RPMI7951 (cell line): Measurements from ENCODE around the gene TVP23A. TPM values are rescaled to one million over a fixed set of nuclear protein-coding genes. Genes with fewer than 3 reads are reported as not detected.
"Not testable (repeated sequence)": the region's sequence is repeated elsewhere in the genome, so short reads cannot be mapped to it uniquely, and the experiment has no call there.

Source experiments
- DNase-seq: peaks from one replicate; pipeline ENCODE4 v3.0.0-alpha.2; 2012; ENCODE audit warnings: low read depth
- total RNA-seq: library from RNA; depleted of rRNA; stranded (reverse); fragments of >200 nt; shearing (Covaris generic); gene quantifications from 2 replicates; pipeline ENCODE4 v1.2.3, GENCODE V29; 2014

The TVP23A gene
- total RNA-seq, 1 experiment from 2014 or later, result not detected

DNA sequence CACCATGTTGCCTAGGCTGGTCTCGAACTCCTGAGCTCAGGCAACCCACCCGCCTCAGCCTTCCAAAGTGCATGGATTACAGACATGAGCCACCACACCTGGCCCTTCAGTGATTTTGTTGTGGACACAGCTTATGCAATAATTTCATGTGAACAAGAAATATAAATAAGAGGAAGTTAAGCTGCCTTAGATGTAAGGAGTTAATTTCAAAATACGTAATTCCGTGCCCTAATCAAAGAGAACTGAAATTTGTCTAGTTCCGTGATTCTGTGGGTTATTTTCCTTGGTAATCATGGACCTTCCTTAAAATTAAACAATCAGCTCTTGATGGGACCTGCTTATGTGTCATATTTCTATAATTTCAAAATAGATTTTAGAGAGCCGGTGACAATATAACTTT, 11.9 kb downstream of the TVP23A start:
- DNase-seq, result no peak

GRCh38 chr16:10805334-10805733, 13.3 kb downstream of the TVP23A start:
- peak; percentile 28 for DNase-seq

GRCh38 chr16:10799736-10800135, 18.9 kb downstream of the TVP23A start:
- no peak for DNase-seq

DNA sequence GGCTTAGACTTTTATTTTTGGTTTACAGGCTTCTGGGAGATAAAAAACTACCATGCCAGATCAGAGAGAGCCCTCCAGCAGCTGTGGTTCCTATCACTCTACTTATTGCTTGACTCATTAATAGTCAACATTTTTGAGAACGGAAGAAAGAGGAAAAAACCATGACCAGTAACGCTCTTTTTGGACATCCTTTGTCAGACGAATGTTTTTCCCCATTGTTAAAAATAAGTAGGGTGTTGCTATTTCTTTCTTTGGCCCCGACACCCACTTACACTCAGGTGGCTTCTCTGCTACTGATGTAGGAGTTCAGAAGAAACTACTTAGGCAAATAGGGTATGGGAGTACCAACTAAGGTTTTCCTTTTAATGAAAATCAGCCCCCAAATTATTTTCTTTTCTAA, 27.5 kb downstream of the TVP23A start:
- DNase-seq, result no peak

- not testable (repeated sequence) for DNase-seq
Observed at GRCh38 chr16:10788630-10789029, 30.0 kb downstream of the TVP23A start.

GRCh38 chr16:10787304-10787703, 31.3 kb downstream of the TVP23A start:
- DNase-seq, result peak; percentile 14

DNA sequence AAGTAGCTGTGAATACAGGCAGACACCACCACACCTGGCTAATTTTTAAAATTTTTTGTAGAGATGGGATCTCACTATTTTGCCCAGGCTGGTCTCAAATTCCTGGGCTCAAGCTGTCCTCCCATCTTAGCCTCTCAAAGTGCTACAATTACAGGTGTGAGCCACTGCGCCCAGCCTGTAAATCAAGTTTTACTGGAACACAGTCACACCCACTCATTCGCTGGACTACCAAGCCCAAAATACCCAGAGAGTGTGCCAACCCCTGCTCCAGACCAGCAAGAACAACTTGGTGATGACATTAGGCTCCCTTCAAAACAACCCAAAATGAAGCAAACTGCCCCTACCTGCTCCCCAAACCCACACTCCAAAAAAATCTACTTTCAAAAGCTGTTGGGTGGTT, 36.0 kb downstream of the TVP23A start:
- DNase-seq, result no peak

DNA sequence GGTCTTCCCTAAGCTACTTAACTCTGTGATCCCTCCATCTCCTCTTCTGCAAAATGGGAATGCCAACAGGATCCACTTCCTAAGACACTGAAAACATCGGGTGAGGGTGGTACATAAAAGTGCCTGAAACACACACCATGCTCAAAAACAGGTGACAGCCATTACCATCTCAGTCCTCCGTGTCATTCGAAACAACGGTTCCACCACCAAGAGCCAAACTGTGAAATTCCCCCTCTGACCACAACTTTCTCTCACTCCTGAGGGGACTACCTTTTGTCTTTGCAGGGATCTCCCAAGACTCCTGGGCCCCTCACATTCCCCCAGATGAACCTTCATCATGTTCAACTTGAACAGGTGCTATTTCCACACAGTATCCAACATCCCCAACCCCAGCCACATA, 38.0 kb downstream of the TVP23A start:
- no peak for DNase-seq

DNA sequence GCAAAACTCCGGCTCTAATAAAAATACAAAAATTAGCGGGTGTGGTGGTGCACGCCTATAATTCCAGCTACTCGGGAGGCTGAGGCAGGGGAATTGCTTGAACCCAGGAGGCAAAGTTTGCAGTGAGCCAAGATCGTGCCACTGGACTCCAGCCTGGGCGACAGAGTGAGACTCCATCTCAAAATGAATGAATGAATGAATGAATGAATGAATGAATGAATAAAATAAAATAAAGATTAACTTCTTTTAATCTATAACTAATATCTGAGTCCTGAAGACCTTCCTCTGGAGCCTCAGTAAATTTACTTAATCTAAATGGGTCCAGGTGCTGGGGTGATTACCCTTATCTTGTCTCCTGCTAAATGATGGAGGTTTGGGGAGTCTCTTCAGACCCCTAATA, 38.7 kb downstream of the TVP23A start:
- DNase-seq, result not testable (repeated sequence)

DNA sequence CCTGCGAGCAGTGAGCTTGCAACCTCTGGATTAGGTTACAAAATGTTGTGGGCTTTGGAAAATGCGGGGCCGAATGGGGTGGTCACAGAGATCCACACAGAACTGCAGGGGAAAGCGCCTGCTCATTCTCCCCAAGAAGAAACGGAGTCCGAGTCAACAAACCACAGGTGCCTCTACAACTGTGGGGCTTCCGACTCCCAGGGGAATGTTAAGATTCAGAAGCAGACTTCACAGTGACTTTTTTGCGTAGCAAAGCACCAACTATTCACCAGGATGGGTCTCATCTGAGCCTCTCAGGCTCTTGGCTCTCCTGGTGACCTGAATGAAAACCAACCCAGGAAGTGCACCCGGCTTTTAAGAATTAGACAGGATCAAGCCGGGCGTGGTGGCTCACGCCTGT, 41.2 kb downstream of the TVP23A start:
- no peak for DNase-seq

DNA sequence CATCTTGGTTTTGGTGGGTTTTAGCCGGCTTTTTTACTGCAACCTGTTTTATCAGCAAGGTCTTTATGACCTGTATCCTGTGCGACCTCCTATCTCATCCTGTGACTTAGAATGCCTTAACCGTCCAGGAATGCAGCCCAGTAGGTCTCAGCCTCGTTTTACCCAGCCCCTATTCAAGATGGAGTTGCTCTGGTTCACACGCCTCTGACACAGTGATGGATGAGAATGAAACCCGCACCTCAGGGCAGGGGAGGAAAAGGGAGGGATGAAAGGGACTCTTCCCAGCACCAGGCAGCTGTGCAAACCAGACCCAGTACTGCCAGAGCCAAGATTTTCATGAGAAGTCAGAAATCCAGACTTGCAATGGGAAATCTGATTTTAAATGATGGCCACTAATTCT, 41.7 kb downstream of the TVP23A start:
- not testable (repeated sequence) for DNase-seq

DNA sequence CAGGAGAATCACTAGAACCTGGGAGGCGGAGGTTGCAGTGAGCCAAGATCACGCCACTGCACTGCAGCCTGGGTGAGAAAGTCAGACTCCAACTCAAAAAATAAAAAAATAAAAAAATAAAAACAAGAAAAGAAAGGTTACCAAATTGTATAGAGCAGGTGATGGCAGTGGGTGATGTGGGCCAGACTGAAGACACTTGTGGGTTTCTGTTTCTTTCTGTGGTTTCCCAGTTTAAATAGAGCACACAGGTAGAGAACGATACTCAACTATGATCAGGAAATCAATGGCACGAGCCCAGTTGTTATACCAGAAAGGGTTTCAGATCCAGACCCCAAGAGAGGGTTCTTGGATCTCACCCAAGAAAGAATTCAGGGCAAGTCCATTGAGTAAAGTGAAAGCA, 42.3 kb downstream of the TVP23A start:
- no peak for DNase-seq

DNA sequence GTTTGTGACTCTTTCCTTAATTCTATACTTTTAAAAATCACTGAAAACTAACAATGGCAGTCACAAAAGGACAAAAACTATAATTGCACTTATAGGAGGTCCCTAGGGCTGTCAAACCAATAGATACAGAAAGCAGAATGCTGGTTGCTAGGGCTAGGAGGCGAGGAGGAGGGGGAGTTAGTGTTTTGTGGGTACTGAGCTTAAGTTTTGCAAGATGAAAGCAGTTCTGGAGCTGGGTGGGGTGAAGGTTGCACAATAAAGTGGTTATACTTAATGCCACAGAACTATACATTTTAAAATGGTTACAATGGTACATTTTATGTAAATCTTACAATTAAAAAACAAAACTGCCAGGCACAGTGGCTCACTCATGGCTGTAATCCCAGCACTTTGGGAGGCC, 47.7 kb downstream of the TVP23A start:
- DNase-seq, result no peak

- no peak for DNase-seq
Observed at GRCh38 chr16:10769381-10769780, 49.2 kb downstream of the TVP23A start.

- no peak for DNase-seq
Observed at GRCh38 chr16:10767127-10767526, 51.5 kb downstream of the TVP23A start.

GRCh38 chr16:10765772-10766171, 52.8 kb downstream of the TVP23A start:
- no peak for DNase-seq

DNA sequence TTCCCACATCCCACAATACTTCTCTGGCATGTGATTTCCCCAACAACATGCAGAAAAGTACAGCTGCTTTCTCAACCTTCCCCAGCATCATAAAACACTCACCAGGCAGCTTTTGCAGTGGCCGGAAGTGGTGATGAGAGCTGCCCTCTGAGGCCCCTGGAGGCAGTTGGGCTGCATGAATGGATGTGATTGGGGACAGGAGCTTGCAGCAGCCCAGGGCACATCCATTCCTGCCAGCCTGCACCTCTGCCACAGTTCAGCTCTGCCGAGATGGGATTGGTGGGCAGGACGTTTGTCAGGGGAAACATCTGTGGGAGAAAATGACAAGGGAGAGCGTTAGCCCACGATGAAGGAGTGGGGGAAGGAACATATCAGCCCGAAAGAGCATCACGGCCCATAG, 55.1 kb downstream of the TVP23A start:
- DNase-seq, result no peak

DNA sequence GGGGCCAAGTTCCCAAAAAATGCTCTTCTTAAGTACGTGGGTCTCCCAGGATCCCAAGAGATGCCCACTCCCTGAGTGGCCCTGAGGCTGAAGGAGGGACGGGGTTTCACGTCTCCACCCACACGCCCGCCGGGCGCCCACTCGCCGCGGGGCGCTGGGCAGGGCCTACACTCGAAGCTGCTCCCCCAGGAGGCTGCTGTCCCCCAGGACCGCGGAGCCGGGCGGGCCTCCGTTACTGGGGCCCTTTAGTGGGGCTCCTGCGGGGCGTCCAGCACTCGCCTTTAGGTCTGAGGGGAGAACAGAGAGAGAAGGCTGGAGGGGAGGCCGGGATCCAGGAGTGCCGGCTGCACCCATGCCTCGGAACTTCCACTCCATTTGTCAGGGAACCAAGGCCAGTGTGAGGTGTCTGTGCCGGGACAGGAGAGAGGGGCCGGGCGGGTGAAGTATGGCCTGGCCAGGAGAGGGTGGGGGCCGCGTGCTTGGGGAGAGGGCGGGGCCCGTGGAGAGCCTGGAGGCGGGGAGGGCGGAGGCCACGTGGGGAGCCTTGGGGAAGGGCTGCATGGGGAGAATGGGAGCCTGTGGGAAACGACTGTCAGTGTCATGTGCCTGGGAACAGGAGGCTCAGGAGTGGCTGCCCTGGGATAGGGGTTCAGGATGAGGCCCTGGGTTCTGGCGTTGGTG, 56.1 kb downstream of the TVP23A start:
- no peak for DNase-seq

- no peak for DNase-seq
Observed at GRCh38 chr16:10761373-10761772, 57.2 kb downstream of the TVP23A start.

- DNase-seq, result no peak
Observed at GRCh38 chr16:10760858-10761257, 57.7 kb downstream of the TVP23A start.

DNA sequence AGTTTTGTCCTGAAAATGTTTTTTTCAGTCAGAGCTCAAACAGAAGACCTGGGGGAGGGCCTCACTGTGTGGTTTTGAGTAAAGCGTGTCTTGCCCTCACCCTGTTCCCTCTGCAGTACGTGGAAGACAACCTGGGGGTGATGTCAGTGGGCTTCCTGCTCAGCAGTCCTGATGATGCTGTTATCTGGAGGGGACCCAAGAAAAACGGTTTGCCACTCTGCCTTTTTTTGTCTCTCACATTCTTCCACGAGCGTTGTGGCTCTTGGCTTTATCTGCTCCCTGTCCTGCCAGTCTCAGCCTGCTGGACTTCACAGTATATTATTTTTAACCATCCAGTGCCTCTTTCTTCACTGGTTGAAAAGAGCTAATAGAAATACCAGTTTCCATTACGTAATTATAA, 62.0 kb downstream of the TVP23A start:
- no peak for DNase-seq

GRCh38 chr16:10754941-10755340, 63.7 kb downstream of the TVP23A start:
- peak; percentile 58 for DNase-seq

GRCh38 chr16:10753670-10754069, 64.9 kb downstream of the TVP23A start:
- no peak for DNase-seq

- no peak for DNase-seq
Observed at GRCh38 chr16:10752843-10753523, 65.6 kb downstream of the TVP23A start.
